Right cardiac atrium (tissue), 5 donors: ENCODE data around the gene TMEM54. TPM values are rescaled to one million over a fixed set of nuclear protein-coding genes. Genes with fewer than 3 reads are reported as not detected.
A peak's percentile ranks its signal among the peaks of the same experiment; 100 is the strongest.

Experiments
- ATAC-seq, 2 donors: fragments of 200-7000 bp; cut with Tn5 transposase; one replicate each; pipeline versions ENCODE4 v1.8.0 to v1.9.1; 2020; ENCODE audit warnings: moderate library complexity in 2 of 2, mild to moderate bottlenecking in 1 of 2
- DNase-seq, 3 donors: peaks; one replicate each; pipeline ENCODE4 v3.0.0-alpha.2; 2020
- H3K27ac ChIP-seq: one replicate; pipeline ENCODE4 v1.5.1; 2013; ENCODE audit warnings: mild to moderate bottlenecking, low read length, control low read depth, moderate library complexity
- H3K27me3 ChIP-seq: one replicate; pipeline ENCODE4 v1.6.1; 2013; ENCODE audit not compliant: control insufficient read depth, insufficient read depth
- H3K4me1 ChIP-seq: one replicate; pipeline ENCODE4 v1.6.1; 2013; ENCODE audit warnings: low read length; ENCODE audit not compliant: control insufficient read depth, insufficient read depth
- H3K4me3 ChIP-seq: one replicate; pipeline ENCODE4 v1.5.1; 2013; ENCODE audit warnings: low read length, control low read depth
- H3K9me3 ChIP-seq: one replicate; pipeline ENCODE4 v1.6.1; 2013; ENCODE audit warnings: low read length; ENCODE audit not compliant: control insufficient read depth
- WGBS: extraction: QIAGEN DNeasy Blood & Tissue Kit; methylation state at CpG from one replicate; pipeline ENCODE4 v1.1.7; 2013; 5-methylcytosine and 5-hydroxymethylcytosine counted together
- intact Hi-C, 4 donors: fragments of 100-400 bp; cut with DNase I; formaldehyde crosslinking; loops; one replicate each; pipeline versions ENCODE4 v1.11.0 to v1.14.0; 2022 to 2023
- polyA plus RNA-seq: library from polyadenylated mRNA; stranded (reverse); fragments of 200-250 nt; gene quantifications from one replicate; pipeline ENCODE4 v1.2.3, GENCODE V29; 2013
- total RNA-seq, 4 donors: library from RNA; stranded (reverse); fragmentation: NEBNext Ultra II Directional; extraction: Animal tissue kit (Norgen Biotek cat#: 25700); gene quantifications; one replicate each; pipeline ENCODE4 v1.2.1, GENCODE V29; 2021
- donor health status: healthy with polysubstance abuse.
- donor health status: DM: no; HTN: yes; CAD: no.
- donor health status: DM: no; HTN: no; CAD: no.
- donor health status: DM: no; HTN: yes; CAD: no; lungs with severe emphysema.
- donor health status: DM: yes; HTN: yes; CAD: no.

Gene TMEM54
- total and polyA plus RNA-seq, 5 donors: 7.8 to 11.6 (median 9.1) TPM

DNA sequence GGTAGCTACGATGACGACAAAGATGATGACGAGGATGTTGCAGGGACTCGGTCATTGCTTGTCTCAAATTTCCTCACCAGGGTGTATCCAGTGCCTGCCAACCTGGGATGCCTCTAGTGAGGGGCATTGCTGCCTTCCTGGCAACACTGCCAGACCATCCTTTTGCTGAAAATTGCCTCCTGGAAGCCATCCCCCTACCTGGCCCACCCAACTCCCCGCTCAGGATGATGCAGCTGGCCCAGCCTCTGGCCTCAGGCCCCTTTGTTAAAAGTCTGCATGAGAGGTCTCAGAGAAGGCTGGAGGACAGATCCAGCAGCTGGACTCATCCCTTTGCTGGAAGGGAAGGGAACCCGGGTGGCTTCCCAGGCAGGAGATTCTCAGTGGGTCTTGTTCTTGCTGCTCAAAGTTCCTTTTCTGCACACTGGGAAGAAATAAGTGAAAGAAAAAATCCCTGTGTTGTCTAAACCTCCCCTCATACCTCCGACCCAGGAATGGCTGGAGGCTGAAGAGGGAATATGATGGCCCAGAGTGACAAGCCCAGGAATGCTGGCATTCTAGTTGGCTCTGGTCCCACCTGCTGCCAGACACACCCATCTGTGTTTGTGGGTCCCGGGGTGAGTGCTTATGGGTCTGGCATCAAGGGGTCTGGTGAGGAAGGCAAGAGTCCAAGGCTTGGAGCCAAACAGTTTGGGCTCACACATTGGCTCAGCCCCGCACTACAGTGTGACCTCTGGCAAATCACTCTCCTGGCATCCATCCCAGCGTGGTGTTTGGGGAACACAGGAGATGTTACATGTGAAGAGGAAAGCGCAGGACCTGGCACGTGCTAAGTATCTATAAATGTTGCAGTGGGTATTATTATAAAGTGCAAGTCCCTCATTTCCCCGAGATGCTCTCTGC lies 23.7 kb downstream of the TMEM54 start:
- 50% methylated on average over 13 of the region's 13 CpGs for WGBS
- intact Hi-C loops: loop anchor here in 3 of 4 donors (10.0 kb wide), 4 partner anchors 163 to 483 kb away; partner anchors contain the start of genes AZIN2 (in 2 of the 3), BSDC1 (in 1 of the 3) and SYNC (in 1 of the 3)
- ATAC-seq (peak; percentile 60), DNase-seq (peak; percentile 66 to 85 (median 85))
- no peaks in the 10 kb centered on the region for H3K27me3 ChIP-seq
- no peaks in the 10 kb centered on the region for H3K9me3 ChIP-seq
- H3K4me1 ChIP-seq: peaks cover 5% of the 10 kb centered on the region
- H3K27ac ChIP-seq: no peak overlapping the region
- H3K4me3 ChIP-seq: no peak overlapping the region

DNA sequence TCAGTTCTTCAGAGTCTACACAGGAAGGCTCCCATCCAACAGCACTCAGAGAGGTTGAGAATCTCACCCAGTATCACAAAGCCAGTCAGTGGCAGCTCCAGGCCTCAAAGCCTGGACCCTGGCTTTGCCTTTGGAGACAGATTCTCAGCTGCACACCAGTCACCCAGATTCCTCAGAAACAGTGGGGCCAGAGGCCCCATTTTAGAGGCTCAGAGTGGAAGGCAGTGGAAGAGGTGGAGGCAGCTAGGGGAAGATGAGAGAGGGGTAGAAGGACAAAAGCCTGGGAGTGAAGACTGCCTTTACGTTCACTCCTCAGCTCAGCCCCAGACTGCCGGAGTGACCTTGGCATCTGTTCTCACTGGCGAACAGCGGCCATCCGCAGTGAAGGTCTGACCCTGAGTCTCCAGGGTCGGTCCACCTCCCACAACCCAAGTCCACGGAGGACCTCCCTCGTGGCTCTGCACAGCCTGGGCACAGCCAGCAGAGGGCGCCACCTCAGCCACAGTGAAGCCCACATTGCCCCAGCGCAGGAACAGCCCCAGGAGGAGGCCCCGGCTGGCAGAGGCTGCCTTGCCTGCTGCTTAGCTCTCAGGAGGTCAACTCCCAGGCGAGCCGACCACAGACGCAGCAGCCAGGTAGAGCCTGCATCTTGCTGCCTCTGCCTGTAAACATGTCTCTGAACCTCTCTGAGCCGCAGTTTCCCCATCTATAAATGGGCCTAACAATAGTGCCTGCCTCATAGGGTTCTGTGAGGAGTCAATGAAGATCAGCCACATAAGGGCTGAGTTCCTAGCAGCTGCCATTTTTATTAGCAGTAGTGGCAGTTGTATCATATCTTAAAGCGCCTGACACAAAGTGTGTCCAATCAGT lies 24.6 kb downstream of the TMEM54 start:
- ATAC-seq (peak; percentile 52 to 59), DNase-seq (peak; percentile 45 to 81 (median 79))
- Histone ChIP-seq H3K9me3 (no peaks in the 10 kb centered on the region), H3K27me3 (no peaks in the 10 kb centered on the region), H3K4me1 (peaks cover 5% of the 10 kb centered on the region), H3K4me3 (no peak overlapping the region), H3K27ac (no peak overlapping the region)
- WGBS: 34% methylated on average over 16 of the region's 16 CpGs
- intact Hi-C loops: loop anchor here in 3 of 4 donors (10.0 kb wide), 4 partner anchors 162 to 482 kb away; partner anchors contain the start of genes AZIN2 (in 2 of the 3), BSDC1 (in 1 of the 3) and SYNC (in 1 of the 3)

DNA sequence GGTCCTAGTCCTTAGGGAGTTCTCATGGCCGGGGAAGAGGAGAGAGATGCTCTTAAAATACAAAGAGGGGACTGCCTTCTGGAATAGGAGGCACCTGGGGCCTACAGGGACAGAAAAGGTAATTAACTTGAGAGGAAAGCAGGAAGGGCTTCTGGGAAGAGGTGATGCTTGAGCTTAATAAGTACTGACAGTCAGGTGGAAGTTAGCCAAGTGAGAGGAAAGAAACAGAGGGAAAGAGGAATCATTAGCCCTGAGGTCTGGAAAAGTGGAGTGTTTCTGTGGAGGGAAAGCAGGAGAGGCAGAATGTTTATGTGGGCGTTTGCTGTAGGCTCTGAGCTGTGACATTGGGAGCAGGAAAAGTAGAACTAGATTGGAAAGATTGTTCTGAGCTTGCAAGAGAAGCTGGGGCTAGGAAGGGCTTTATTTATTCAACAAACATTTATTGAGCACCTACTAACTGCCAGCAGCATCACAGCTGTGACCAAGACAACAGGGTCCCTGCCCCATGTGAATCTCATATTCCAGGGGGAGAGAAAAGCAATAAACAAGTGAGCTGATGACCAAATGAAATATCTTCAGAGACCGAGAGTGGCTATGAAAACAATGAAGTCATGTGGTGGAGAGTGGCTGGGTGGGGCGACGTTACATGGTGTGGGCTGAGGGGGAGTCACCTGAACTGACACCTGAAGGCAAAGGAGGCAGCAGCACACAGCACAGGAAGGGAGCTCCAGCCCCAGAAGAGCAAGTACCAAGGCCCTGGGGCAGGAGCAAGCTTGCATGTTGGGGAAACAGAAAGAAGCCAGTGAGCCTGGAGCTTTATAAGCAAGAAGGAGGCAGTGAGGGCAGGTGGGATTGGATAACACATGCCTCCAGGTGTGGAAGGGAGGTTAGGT lies 26.1 kb downstream of the TMEM54 start:
- Histone ChIP-seq H3K4me1 (peaks cover 2% of the 10 kb centered on the region), H3K27me3 (no peaks in the 10 kb centered on the region), H3K9me3 (no peaks in the 10 kb centered on the region), H3K27ac (no peak overlapping the region), H3K4me3 (no peak overlapping the region)
- no peak for DNase-seq
- no peak for ATAC-seq
- intact Hi-C loops: loop anchor here in 3 of 4 donors (10.0 kb wide), 4 partner anchors 160 to 480 kb away; partner anchors contain the start of genes AZIN2 (in 2 of the 3), BSDC1 (in 1 of the 3) and SYNC (in 1 of the 3)
- WGBS: 83% methylated on average over 5 of the region's 5 CpGs

DNA sequence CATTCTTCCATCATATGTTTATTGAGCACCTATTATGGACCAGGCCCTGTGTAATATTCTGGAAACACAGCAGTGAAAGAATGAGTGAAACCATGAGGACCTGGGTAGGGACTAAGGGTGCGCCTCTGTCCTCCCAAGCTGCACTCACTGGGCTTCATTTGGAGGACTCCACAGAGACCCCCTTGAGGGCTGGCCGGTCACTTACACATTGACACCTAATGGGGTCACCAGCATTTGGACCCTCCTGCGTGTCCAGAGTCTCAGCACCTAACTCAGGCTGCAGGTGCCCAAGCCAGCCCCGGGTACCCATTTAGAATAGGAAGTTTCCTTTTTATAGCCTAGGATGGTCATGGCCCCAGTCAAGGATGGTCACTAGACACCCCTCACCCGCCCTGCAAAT lies 27.7 kb downstream of the TMEM54 start:
- ATAC-seq: no peak
- no peak overlapping the region for H3K27ac ChIP-seq
- H3K4me1 ChIP-seq: peaks cover 2% of the 10 kb centered on the region
- DNase-seq: no peak
- H3K27me3 ChIP-seq: no peaks in the 10 kb centered on the region
- no peaks in the 10 kb centered on the region for H3K9me3 ChIP-seq
- intact Hi-C loops: loop anchor here in 3 of 4 donors (10.0 kb wide), 4 partner anchors 159 to 479 kb away; partner anchors contain the start of genes AZIN2 (in 2 of the 3), BSDC1 (in 1 of the 3) and SYNC (in 1 of the 3)
- 86% methylated on average over 5 of the region's 5 CpGs for WGBS
- no peak overlapping the region for H3K4me3 ChIP-seq

DNA sequence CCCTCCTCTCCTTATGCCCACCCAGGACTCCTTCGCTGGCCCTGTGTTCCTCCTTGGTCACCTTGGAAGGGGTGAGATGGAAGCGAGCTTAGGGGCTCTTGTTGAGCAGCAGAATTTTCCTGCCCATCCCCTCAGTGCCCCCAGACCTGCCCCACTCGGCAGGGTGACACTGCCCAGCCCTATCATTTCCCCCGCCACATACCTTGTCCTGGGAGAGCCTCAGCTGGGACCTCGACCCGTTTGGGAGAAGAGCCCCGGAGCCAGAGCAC lies 29.1 kb downstream of the TMEM54 start:
- Histone ChIP-seq H3K27ac (no peak overlapping the region), H3K9me3 (no peaks in the 10 kb centered on the region), H3K4me3 (no peak overlapping the region), H3K4me1 (no peaks in the 10 kb centered on the region), H3K27me3 (no peaks in the 10 kb centered on the region)
- intact Hi-C loops: loop anchor here in 3 of 4 donors (10.0 kb wide), 4 partner anchors 157 to 477 kb away; partner anchors contain the start of genes AZIN2 (in 2 of the 3), BSDC1 (in 1 of the 3) and SYNC (in 1 of the 3)
- no peak for DNase-seq
- 52% methylated on average over 7 of the region's 7 CpGs for WGBS
- no peak for ATAC-seq

DNA sequence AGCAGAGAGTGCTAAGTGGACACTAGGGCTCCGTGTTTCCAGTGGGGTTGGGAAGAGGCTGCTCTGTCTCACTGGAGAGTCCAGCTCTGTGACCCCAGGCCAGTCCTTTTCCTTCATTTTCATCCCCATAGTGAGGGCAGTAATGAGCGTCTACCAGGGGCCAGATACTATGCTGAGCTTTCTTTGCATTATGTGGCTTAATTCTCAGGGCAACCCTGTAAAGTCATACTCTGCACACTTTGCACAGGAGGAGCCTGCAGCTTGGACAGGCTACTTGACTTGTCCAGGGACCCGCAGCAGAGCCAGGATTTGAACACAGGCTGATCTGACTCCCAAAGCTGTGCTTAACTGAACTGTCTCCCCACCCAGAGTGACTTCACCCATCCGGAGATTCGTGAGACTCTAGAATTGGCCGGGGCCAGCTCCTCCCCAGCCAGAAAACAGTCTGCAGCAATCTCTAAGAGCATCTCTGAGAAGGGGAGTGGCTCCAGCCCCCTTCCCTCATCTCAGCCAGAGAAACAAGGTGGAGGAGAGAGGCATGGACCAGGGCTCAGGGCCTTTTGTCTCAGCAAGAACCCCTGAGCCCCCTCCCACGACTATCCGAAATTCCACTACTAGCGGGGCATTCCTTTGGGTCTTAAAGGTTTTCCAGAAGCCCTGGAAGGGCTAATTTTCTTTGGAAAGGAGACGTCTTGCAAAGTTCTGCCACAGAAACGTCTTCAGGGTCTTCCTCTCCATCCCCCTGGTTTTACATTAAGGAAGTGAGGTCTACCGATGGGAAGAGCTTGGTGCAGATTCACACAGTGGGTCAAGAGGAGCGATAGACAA lies 29.6 kb downstream of the TMEM54 start:
- ATAC-seq (peak in 1 of 2 donors; percentile 21), DNase-seq (peak in 1 of 3 donors; percentile 26)
- H3K4me1 ChIP-seq: no peaks in the 10 kb centered on the region
- H3K27me3 ChIP-seq: no peaks in the 10 kb centered on the region
- peak overlapping the region; percentile 79 for H3K4me3 ChIP-seq
- 43% methylated on average over 13 of the region's 13 CpGs for WGBS
- intact Hi-C loops: loop anchor here in 3 of 4 donors (10.0 kb wide), 4 partner anchors 157 to 477 kb away; partner anchors contain the start of genes AZIN2 (in 2 of the 3), BSDC1 (in 1 of the 3) and SYNC (in 1 of the 3)
- no peak overlapping the region for H3K27ac ChIP-seq
- H3K9me3 ChIP-seq: no peaks in the 10 kb centered on the region

DNA sequence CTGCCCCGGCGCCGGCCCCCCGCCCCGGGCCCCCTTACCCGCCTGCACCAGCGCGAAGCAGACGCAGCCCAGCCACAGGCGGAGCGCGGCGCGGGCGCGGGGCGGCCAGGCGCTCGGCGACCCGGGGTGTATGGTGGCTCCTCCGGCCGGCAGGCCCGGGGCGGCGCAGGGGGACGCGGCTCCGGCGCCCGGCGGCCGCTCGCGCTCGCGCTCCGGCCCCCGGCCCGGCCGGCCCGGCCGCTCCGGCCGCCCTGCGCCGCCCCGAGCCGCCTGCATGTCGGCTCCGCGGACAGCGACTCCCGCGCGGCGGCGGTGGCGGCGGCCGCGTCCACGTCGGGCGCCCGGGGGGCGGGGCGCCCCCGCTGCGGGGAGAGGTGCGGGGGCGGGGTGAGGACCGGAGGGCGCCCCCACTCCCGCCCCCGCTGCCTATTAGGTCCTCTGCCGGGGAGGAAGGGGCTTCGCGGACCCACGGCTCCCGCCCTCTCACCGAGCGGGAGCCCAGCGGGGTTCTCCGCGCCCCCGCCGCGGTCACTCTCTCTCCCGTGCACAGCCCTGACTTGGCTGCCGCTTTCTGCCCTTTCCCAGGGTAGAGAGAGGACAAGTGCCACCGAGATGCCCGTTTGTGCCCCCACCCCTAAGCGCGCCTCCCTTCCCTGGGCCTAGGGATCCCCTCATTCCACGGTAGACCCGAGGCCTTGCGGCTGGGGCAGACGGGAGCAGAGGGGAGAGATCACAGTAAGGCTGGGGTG lies 30.4 kb downstream of the TMEM54 start, which contains the start of gene FNDC5:
FNDC5 (minus strand) TSS at position 298 of the 749 bp plus-strand sequence.
- H3K27ac ChIP-seq: peak within 1 kb of the TSS; percentile 57
- H3K27me3 ChIP-seq: no peaks in the 10 kb centered on the region
- intact Hi-C loops: loop anchor here in 3 of 4 donors (10.0 kb wide), 4 partner anchors 156 to 476 kb away; partner anchors contain the start of genes AZIN2 (in 2 of the 3), BSDC1 (in 1 of the 3) and SYNC (in 1 of the 3)
- peak; percentile 49 to 58 for ATAC-seq
- H3K9me3 ChIP-seq: no peaks in the 10 kb centered on the region
- H3K4me3 ChIP-seq: peak within 1 kb of the TSS; percentile 79
- H3K4me1 ChIP-seq: no peaks in the 10 kb centered on the region
- peak in 2 of 3 donors; percentile 73 to 83 for DNase-seq
- WGBS: under 1% methylated on average over 99 of the region's 99 CpGs

DNA sequence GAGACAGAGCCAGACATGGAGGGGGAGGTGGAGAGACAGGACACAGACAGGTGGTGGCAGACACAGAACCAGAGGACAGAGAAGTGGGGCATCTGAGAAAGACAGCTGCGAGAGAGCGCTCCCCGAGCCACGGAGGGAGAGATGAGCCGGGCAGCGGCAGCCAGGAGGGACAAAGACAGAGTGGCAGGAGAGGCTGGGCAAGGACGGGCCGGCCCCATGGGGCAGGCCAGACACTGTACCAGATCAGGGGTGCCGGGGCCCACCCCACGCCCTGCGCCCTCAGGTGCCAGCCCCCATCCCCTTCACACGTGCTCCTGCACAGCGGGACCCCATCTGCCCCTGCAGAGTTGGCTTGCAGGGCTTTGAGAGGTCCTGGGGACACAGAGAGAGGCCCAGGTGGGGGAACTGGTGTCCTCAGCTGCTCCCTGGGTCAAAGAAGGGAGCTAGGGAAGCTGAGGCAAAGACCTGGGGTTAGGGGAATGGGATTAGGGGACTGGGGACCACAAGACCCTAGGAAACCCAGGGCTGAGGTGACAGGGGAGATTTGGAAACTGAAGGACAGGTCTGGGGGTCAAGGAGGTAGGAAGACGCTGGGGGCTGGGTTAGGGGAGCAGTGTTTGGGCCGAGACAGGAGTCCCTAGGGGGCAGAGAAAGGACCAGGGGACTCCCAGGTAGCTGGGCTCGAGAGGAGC lies 31.1 kb downstream of the TMEM54 start:
- no peaks in the 10 kb centered on the region for H3K9me3 ChIP-seq
- peak overlapping the region; percentile 57 for H3K27ac ChIP-seq
- no peaks in the 10 kb centered on the region for H3K4me1 ChIP-seq
- peak overlapping the region; percentile 79 for H3K4me3 ChIP-seq
- DNase-seq (peak in 2 of 3 donors; percentile 50 to 69), ATAC-seq (peak; percentile 6 to 9)
- no peaks in the 10 kb centered on the region for H3K27me3 ChIP-seq
- WGBS: 49% methylated on average over 16 of the region's 16 CpGs
- intact Hi-C loops: loop anchor here in 3 of 4 donors (5.0 to 10.0 kb wide), 5 partner anchors 53 to 475 kb away; partner anchors contain the start of genes AZIN2 (in 2 of the 3), BSDC1 (in 1 of the 3), S100PBP (in 1 of the 3) and SYNC (in 1 of the 3)
